GM13977 (cell line): ENCODE results near the gene SIGLEC1.

Source experiments
- DNase-seq: peaks from one replicate; pipeline ENCODE4 v3.0.0; 2012; ENCODE audit warnings: low spot score
- CTCF ChIP-seq: IDR thresholded peaks from 2 replicates; pipeline ENCODE4 v1.5.1; 2012; ENCODE audit warnings: mild to moderate bottlenecking, control low read depth; ENCODE audit not compliant: insufficient read depth; ENCODE audit errors: extremely low read depth, missing control alignments
- in situ Hi-C: fragments of 300-500 bp; cut with MboI; formaldehyde crosslinking; loops from one replicate; pipeline ENCODE4 v1.12.0; 2022; ENCODE audit warnings: low sequenced_read_pairs, low pct_unique_long_range_greater_than_20kb, mixed read lengths, inconsistent platforms; ENCODE audit not compliant: unreplicated experiment

Gene SIGLEC1

GRCh38 chr20:3729378-3729777, 17.0 kb upstream of the SIGLEC1 start:
- TF ChIP-seq CTCF = no peak
- in situ Hi-C loops = no loop called here
- no peak for DNase-seq

- DNase-seq = no peak
- in situ Hi-C loops = no loop called here
- TF ChIP-seq CTCF = no peak
Measured at GRCh38 chr20:3728876-3729275, 16.5 kb upstream of the SIGLEC1 start.

- in situ Hi-C loops = no loop called here
- no peak for DNase-seq
- TF ChIP-seq CTCF = no peak
Measured at GRCh38 chr20:3728354-3728753, 16.0 kb upstream of the SIGLEC1 start.

- in situ Hi-C loops = no loop called here
- no peak for TF ChIP-seq CTCF
- DNase-seq = no peak
Measured at GRCh38 chr20:3727401-3728021, 15.1 kb upstream of the SIGLEC1 start.

GRCh38 chr20:3724356-3724755, 12.0 kb upstream of the SIGLEC1 start:
- in situ Hi-C loops = no loop called here
- DNase-seq = no peak
- TF ChIP-seq CTCF = no peak

- no peak for DNase-seq
- in situ Hi-C loops = no loop called here
- no peak for TF ChIP-seq CTCF
Measured at GRCh38 chr20:3723284-3723683, 10.9 kb upstream of the SIGLEC1 start.

- no peak for TF ChIP-seq CTCF
- in situ Hi-C loops = no loop called here
- no peak for DNase-seq
Measured at GRCh38 chr20:3721912-3722311, 9.5 kb upstream of the SIGLEC1 start.
